Measurements from ENCODE around the gene ANP32D.
"Not testable (repeated sequence)": the region's sequence is repeated elsewhere in the genome, so short reads cannot be mapped to it uniquely, and the experiment has no call there.

ANP32D gene

GRCh38 chr12:48472259-48472658 lies at the start of gene ANP32D:
Gene ANP32D, plus strand, starts transcription at chr12:48472559. Its CDS starts 106 bp downstream, at chr12:48472665.
- DNase-seq: no peak

- no peak for DNase-seq
Observed at GRCh38 chr12:48423171-48423570, 49.2 kb upstream of the ANP32D start.

- no peak for DNase-seq
Observed at GRCh38 chr12:48424644-48425043, 47.7 kb upstream of the ANP32D start.

- DNase-seq: not testable (repeated sequence)
Observed at GRCh38 chr12:48434016-48434415, 38.3 kb upstream of the ANP32D start.

GRCh38 chr12:48441069-48441468 lies 31.3 kb upstream of the ANP32D start:
- no peak for DNase-seq

- no peak for DNase-seq
Observed at GRCh38 chr12:48442179-48442847, 30.0 kb upstream of the ANP32D start.

- no peak for DNase-seq
Observed at GRCh38 chr12:48445538-48445937, 26.8 kb upstream of the ANP32D start.

GRCh38 chr12:48446161-48446776 lies 26.1 kb upstream of the ANP32D start:
- no peak for DNase-seq

- no peak for DNase-seq
Observed at GRCh38 chr12:48447755-48448154, 24.6 kb upstream of the ANP32D start.

- no peak for DNase-seq
Observed at GRCh38 chr12:48451372-48451771, 21.0 kb upstream of the ANP32D start.

- not testable (repeated sequence) for DNase-seq
Observed at GRCh38 chr12:48452961-48453360, 19.4 kb upstream of the ANP32D start.

GRCh38 chr12:48454667-48455066 lies 17.7 kb upstream of the ANP32D start:
- DNase-seq: no peak

GRCh38 chr12:48455116-48455515 lies 17.2 kb upstream of the ANP32D start:
- DNase-seq: no peak

GRCh38 chr12:48459259-48459658 lies 13.1 kb upstream of the ANP32D start:
- no peak for DNase-seq

GRCh38 chr12:48469027-48469426 lies 3.3 kb upstream of the ANP32D start:
- DNase-seq: not testable (repeated sequence)

GRCh38 chr12:48473061-48473460 lies 702 bp downstream of the ANP32D start:
- no peak for DNase-seq

- DNase-seq: not testable (repeated sequence)
Observed at GRCh38 chr12:48474497-48474896, 2.1 kb downstream of the ANP32D start.

- DNase-seq: no peak
Observed at GRCh38 chr12:48482198-48482597, 9.8 kb downstream of the ANP32D start, which contains the start of gene C12orf54. Gene C12orf54, plus strand, starts transcription at chr12:48482498. Its CDS starts 799 bp downstream, at chr12:48483297.

GRCh38 chr12:48482930-48483329 lies 10.6 kb downstream of the ANP32D start:
- DNase-seq: no peak

GRCh38 chr12:48486261-48486660 lies 13.9 kb downstream of the ANP32D start:
- DNase-seq: no peak

- no peak for DNase-seq
Observed at GRCh38 chr12:48486679-48487078, 14.3 kb downstream of the ANP32D start.

- DNase-seq: no peak
Observed at GRCh38 chr12:48489012-48489411, 16.7 kb downstream of the ANP32D start.

GRCh38 chr12:48489456-48489855 lies 17.1 kb downstream of the ANP32D start:
- DNase-seq: not testable (repeated sequence)

- DNase-seq: not testable (repeated sequence)
Observed at GRCh38 chr12:48500281-48500680, 27.9 kb downstream of the ANP32D start.

- DNase-seq: not testable (repeated sequence)
Observed at GRCh38 chr12:48506836-48507235, 34.5 kb downstream of the ANP32D start.
